NCI-H187 (cell line): ENCODE measurements around the gene LRIG2.

ENCODE experiments used
- DNase-seq, 2 experiments: peaks; one replicate each; lab custom pipeline; 2025; lab: John Stamatoyannopoulos, UW

Gene LRIG2

GRCh38 chr1:113170519-113170918, 97.5 kb downstream of the LRIG2 start:
- DNase-seq = no peak

- DNase-seq = no peak
These were observed 105.1 kb downstream of the LRIG2 start for GRCh38 chr1:113178106-113178505.

GRCh38 chr1:113178522-113178921, 105.5 kb downstream of the LRIG2 start:
- DNase-seq = no peak
